Body of pancreas (tissue), 4 donors: Measurements from ENCODE around the gene ZNF248. TPM values are rescaled to one million over a fixed set of nuclear protein-coding genes. Genes with fewer than 3 reads are reported as not detected.

Source experiments
- ATAC-seq: fragments of 150-250 bp; one replicate; pipeline ENCODE4 v1.9.1; 2016
- DNase-seq, 4 donors: peaks; one replicate each; pipeline ENCODE4 v3.0.0-alpha.2; 2019
- H3K27ac ChIP-seq, 4 donors: fragments of 200-600 bp; sonication (generic); 1 replicate in 3 of 4; 2 replicates in 1 of 4; pipeline versions ENCODE4 v1.5.1 to v1.6.1; 2016 to 2019; ENCODE audit warnings: mild to moderate bottlenecking in 1 of 4, mixed read lengths in 1 of 4, moderate library complexity in 1 of 4
- H3K27me3 ChIP-seq, 2 donors: fragments of 200-600 bp; sonication (generic); one replicate each; pipeline ENCODE4 v1.6.0; 2016; ENCODE audit warnings: mild to moderate bottlenecking in 1 of 2
- H3K36me3 ChIP-seq, 2 donors: fragments of 200-600 bp; sonication (generic); replicated peaks in 1 of 2; 2 replicates each; pipeline ENCODE4 v1.5.1; 2016; ENCODE audit warnings: low read depth in 2 of 2; ENCODE audit not compliant: insufficient read depth in 1 of 2
- H3K4me1 ChIP-seq: fragments of 200-600 bp; sonication (generic); one replicate; pipeline ENCODE4 v1.6.0; 2016
- H3K4me3 ChIP-seq, 2 donors: fragments of 200-600 bp; sonication (generic); 1 replicate in 1 of 2; 2 replicates in 1 of 2; pipeline ENCODE4 v1.5.1; 2016 to 2019
- H3K9me3 ChIP-seq, 3 donors: fragments of 200-600 bp; sonication (generic); 1 replicate in 2 of 3; 2 replicates in 1 of 3; pipeline ENCODE4 v1.5.1; 2016
- CTCF ChIP-seq, 7 experiments: fragments of 450-650 bp in 4 of 7; fragments of 200-600 bp in 3 of 7; sonication (generic) in 3 of 7; IDR thresholded peaks; one replicate each; pipeline ENCODE4 v1.5.1; 2016 to 2019; ENCODE audit warnings: antibody characterized with exemption in 7 of 7
- POLR2A ChIP-seq, 3 donors: fragments of 450-650 bp; IDR thresholded peaks; one replicate each; pipeline ENCODE4 v1.6.1; 2016; ENCODE audit warnings: antibody characterized with exemption in 3 of 3, mild to moderate bottlenecking in 2 of 3
- WGBS, 2 donors: methylation state at CpG; one replicate each; pipeline ENCODE4 v1.1.5; 2017; 5-methylcytosine and 5-hydroxymethylcytosine counted together
- intact Hi-C: fragments of 100-400 bp; cut with DNase I; formaldehyde crosslinking; loops from one replicate; pipeline ENCODE4 v1.15.1; 2023
- total RNA-seq, 2 donors: library from RNA; depleted of rRNA; stranded (reverse); fragments of >200 nt; gene quantifications; one replicate each; pipeline ENCODE4 v1.1.0, GENCODE V29; 2016

Gene ZNF248
- total RNA-seq, 2 donors from 2014 or later, result 10.6 to 14.2 TPM

- no peak for DNase-seq
- no peak for ATAC-seq
- Histone ChIP-seq H3K4me3 (no peak overlapping the region), H3K4me1 (no peaks in the 10 kb centered on the region), H3K27ac (no peak overlapping the region), H3K36me3 (peaks cover 31 to 37% of the 10 kb centered on the region in 2 donors), H3K9me3 (peaks cover 0 to 65% (median 2%) of the 10 kb centered on the region in 3 donors), H3K27me3 (no peaks in the 10 kb centered on the region)
- TF ChIP-seq POLR2A (IDR thresholded peaks at IDR 0.05) (no peak), CTCF (IDR thresholded peaks at IDR 0.05) (no peak)
- intact Hi-C loops, result no loop called here
- WGBS, 2 donors, result 86 to 97% methylated on average over 4 of the region's 4 CpGs
These were observed 25.7 kb downstream of the ZNF248 start for GRCh38 chr10:37831495-37832333.

DNA sequence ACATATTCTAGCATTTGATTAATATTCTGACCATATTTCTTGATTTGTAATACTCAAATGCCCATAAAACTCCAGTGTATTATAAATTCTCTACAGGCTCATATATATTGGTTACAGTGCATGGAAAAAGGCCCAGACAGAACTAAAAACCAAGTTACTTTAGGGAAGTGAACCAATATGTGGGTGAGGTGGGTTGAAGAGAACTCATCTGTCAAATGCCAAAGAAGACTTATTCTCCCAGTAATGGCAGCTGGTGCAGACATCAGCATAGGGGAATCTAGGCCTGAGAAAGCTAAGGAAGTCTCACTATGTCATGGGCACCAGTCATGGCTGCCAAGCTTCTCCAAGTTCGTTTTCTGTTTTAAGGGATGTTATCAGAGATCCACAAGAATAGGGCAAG is 30.6 kb downstream of the ZNF248 start:
- 82 to 86% methylated on average over 1 of the region's 1 CpG for WGBS, 2 donors
- H3K9me3 ChIP-seq, result peaks cover 0 to 55% (median 0%) of the 10 kb centered on the region in 3 donors
- intact Hi-C loops, result no loop called here
- TF ChIP-seq CTCF (IDR thresholded peaks at IDR 0.05) (no peak), POLR2A (IDR thresholded peaks at IDR 0.05) (no peak)
- H3K4me1 ChIP-seq, result no peaks in the 10 kb centered on the region
- no peak overlapping the region for H3K27ac ChIP-seq
- DNase-seq (no peak), ATAC-seq (no peak)
- H3K27me3 ChIP-seq, result no peaks in the 10 kb centered on the region
- H3K36me3 ChIP-seq, result peaks cover 20 to 21% of the 10 kb centered on the region in 2 donors
- no peak overlapping the region for H3K4me3 ChIP-seq

GRCh38 chr10:37821237-37821636 is 36.2 kb downstream of the ZNF248 start:
- DNase-seq (no peak), ATAC-seq (no peak)
- no peak overlapping the region for H3K4me3 ChIP-seq
- H3K36me3 ChIP-seq, result no peaks in the 10 kb centered on the region
- H3K27ac ChIP-seq, result no peak overlapping the region
- 91 to 92% methylated on average over 3 of the region's 3 CpGs for WGBS, 2 donors
- TF ChIP-seq CTCF (IDR thresholded peaks at IDR 0.05), result no peak
- no peak for TF ChIP-seq POLR2A (IDR thresholded peaks at IDR 0.05)
- intact Hi-C loops, result no loop called here
- no peaks in the 10 kb centered on the region for H3K4me1 ChIP-seq
- H3K9me3 ChIP-seq, result peaks cover 0 to 50% (median 0%) of the 10 kb centered on the region in 3 donors
- H3K27me3 ChIP-seq, result no peaks in the 10 kb centered on the region

GRCh38 chr10:37819797-37820196 is 37.6 kb downstream of the ZNF248 start:
- DNase-seq (no peak), ATAC-seq (no peak)
- no peaks in the 10 kb centered on the region for H3K27me3 ChIP-seq
- no peak overlapping the region for H3K27ac ChIP-seq
- TF ChIP-seq POLR2A (IDR thresholded peaks at IDR 0.05), result no peak
- no peak for TF ChIP-seq CTCF (IDR thresholded peaks at IDR 0.05)
- intact Hi-C loops, result no loop called here
- H3K36me3 ChIP-seq, result no peaks in the 10 kb centered on the region
- WGBS, 2 donors, result 95% methylated on average over 6 of the region's 6 CpGs
- H3K9me3 ChIP-seq, result peaks cover 0 to 44% (median 0%) of the 10 kb centered on the region in 3 donors
- no peak overlapping the region for H3K4me3 ChIP-seq
- no peaks in the 10 kb centered on the region for H3K4me1 ChIP-seq

GRCh38 chr10:37816290-37816689 is 41.1 kb downstream of the ZNF248 start:
- DNase-seq (no peak), ATAC-seq (no peak)
- TF ChIP-seq POLR2A (IDR thresholded peaks at IDR 0.05), result no peak
- no peak for TF ChIP-seq CTCF (IDR thresholded peaks at IDR 0.05)
- no peaks in the 10 kb centered on the region for H3K4me1 ChIP-seq
- H3K27me3 ChIP-seq, result no peaks in the 10 kb centered on the region
- no peaks in the 10 kb centered on the region for H3K36me3 ChIP-seq
- intact Hi-C loops, result no loop called here
- no peak overlapping the region for H3K4me3 ChIP-seq
- H3K9me3 ChIP-seq, result peaks cover 0 to 29% (median 0%) of the 10 kb centered on the region in 3 donors
- H3K27ac ChIP-seq, result no peak overlapping the region
- 77 to 81% methylated on average over 6 of the region's 6 CpGs for WGBS, 2 donors
